GM19351 (cell line): ENCODE measurements around the gene P2RY8.
"Not testable (repeated sequence)": the region's sequence is repeated elsewhere in the genome, so short reads cannot be mapped to it uniquely, and the experiment has no call there.

Source experiments
- ATAC-seq: cut with Tn5 transposase; IDR thresholded peaks from one replicate; pipeline ENCODE4 v1.9.1; 2021; ENCODE audit warnings: mild to moderate bottlenecking, moderate library complexity; ENCODE audit not compliant: unreplicated experiment

The P2RY8 gene, protein sequence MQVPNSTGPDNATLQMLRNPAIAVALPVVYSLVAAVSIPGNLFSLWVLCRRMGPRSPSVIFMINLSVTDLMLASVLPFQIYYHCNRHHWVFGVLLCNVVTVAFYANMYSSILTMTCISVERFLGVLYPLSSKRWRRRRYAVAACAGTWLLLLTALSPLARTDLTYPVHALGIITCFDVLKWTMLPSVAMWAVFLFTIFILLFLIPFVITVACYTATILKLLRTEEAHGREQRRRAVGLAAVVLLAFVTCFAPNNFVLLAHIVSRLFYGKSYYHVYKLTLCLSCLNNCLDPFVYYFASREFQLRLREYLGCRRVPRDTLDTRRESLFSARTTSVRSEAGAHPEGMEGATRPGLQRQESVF

DNA sequence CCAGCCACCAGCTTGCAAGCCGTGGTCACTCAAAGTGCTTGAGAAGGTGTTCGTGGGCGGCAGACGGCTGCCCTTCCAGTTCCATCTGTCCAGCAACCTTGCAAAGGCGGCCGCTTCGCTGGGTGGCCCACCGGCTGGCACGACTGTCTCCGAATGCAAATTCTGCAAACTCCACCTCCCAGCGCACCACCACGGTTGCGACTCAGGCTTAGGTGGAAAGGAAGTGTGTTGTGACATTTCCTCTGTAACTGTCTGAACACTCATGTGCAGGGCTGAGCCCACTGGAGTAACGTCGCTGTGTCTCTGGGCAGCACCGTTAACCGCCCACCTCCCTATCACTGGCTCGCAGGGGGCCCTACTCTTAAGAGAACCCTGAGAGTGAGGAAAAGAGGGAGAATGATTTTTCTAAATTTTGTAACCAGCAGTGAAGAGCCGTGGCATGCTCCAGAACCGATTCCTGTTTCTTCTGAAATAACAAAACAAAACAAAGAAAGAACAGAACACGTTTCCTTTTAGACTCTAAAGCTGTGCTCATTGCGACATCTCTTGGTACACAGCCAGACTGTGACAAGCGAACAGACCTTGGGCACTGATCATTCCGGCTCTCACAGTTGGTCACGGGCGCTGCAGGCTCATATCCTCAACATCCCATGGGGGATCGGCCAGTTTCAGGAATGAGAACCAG, at the start of gene P2RY8:
TSS of gene P2RY8 (minus strand) at position 155 of the 685 bp plus-strand sequence. CDS start 70,627 bp downstream, outside the sequence.
- peak; percentile 57 for ATAC-seq

DNA sequence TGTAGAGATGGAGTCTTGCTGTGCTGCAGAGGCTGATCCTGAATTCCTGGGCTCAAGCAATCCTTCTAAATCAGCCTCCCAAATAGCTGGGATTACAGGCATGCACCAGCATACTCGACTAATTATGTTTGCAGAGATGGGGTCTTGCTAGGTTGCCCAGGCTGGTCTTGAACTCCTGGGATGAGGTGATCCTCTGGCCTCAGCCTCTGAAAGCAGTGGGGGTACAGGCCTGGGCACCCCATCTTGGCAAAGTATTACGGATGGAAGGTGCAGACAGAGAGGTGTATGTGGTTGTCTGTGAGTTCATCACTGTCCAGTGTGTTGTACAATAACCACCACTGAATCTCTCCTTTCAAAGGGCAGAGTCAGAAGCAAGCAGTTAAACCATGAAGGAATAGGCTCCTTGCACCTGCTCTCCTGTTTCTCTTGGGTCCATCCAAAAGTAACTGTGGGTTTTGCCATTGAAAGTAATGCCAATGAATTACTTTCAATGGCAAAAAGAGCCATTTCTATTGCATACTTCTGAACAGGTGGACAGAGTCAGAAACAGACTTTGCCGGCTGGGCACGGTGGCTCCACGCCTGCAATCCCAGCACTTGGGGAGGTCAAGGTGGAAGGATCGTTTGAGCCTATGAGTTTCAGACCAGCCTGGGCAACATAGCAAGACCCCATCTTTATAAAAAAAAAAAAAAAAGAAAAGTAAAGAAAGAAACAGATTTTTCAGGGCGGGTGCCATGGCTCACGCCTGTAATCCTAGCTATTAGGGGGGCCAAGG, 47.4 kb upstream of the P2RY8 start:
- no peak for ATAC-seq

DNA sequence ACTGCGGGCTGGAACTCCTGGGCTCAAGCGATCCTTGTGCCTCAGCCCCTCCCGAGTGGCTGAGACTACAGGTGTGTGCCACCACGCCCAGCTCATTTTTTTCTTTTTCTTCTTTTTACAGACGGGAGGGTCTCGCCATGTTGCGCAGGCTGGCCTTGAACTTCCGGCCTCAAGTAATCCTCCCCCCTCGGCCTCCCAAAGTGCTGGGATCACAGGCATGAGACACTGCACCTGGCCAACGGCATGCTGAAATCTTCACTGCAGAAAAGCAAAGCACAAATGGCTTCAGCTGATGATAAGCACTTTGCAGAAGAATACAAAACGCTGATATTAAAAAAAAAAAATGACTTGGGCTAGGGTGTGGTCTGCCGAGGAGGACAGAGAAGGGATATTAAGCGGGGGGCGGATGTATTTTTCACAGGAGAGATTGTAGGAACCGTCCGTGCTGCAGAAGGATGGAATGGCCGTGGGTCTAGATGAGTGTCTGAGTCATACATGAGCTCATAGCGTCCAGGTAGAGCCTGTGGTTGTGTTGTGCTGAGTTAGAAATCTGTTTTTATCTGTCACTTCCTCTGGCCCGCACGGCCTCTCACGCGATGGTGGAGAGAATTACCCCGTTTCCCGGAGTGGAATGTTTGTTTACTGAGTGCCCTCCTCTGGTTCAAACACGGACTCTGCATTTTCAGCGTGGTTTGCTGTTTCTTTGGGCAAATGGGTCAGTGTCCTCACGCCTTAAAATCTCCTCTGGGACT, 45.9 kb upstream of the P2RY8 start:
- peak; percentile 82 for ATAC-seq

DNA sequence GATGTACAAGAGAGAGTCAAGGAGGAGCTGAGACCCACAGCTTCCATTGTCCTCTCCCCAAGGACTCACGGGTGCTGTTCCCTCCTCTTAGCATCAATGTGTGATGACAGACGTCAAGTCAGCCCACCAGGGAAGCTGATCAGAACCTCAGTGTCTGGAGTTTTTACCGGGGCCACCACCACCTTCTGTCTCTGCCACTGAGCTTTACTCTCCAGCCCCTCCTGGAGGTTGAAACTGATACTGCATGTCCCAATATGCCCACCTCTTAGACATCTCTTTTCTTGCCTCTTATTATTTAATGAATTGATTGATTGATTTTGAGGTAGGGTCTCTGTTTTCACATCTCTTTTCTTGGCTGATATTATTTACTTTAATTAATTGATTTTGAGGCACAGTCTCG, 44.1 kb upstream of the P2RY8 start:
- peak; percentile 46 for ATAC-seq

DNA sequence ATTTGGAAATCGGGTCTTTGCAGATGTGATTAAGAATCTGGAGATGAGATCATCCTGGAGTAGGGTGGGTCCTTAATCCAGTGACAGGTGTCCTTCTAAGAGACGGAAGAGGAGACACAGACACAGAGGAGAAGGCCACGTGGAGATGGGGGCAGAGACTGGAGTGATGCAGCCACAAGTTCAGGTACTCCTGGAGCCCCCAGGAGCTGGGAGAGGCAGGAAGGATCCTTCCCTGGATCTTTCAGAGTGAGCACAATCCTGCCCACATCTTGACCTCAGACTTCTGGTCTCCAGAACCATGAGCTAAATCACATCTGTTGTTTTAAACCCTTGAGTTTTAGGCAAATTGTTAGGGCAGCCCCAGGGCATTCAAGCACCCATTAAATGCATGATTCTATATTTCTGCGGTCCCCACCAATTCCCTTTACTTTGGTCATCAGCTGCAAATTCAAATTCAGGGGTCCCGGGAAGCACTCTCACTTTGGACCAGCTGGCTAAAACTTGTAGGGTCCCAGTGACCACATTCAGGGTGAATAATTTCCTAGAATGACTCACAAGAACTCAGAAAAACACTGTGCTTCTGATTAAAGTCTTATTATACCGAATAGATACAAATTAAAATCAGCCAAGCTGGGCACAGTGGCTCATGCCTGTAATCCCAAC, 41.7 kb upstream of the P2RY8 start:
- no peak for ATAC-seq

DNA sequence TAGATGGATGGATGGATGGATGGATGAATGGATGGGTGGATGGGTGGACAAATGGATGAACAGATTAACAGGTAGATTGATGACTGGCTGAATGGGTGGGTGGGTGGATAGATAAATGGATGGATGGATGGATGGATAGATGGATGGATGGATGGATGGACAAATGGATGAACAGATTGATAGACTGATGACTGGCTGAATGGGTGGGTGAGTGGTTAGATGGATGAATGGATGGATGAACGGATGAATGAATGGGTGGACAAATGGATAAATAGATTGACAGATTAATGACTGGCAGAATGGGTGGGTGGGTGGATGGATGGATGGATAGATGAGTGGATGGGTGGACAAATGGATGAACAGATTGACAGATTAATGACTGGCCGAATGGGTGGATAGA, 40.9 kb upstream of the P2RY8 start:
- ATAC-seq: no peak

DNA sequence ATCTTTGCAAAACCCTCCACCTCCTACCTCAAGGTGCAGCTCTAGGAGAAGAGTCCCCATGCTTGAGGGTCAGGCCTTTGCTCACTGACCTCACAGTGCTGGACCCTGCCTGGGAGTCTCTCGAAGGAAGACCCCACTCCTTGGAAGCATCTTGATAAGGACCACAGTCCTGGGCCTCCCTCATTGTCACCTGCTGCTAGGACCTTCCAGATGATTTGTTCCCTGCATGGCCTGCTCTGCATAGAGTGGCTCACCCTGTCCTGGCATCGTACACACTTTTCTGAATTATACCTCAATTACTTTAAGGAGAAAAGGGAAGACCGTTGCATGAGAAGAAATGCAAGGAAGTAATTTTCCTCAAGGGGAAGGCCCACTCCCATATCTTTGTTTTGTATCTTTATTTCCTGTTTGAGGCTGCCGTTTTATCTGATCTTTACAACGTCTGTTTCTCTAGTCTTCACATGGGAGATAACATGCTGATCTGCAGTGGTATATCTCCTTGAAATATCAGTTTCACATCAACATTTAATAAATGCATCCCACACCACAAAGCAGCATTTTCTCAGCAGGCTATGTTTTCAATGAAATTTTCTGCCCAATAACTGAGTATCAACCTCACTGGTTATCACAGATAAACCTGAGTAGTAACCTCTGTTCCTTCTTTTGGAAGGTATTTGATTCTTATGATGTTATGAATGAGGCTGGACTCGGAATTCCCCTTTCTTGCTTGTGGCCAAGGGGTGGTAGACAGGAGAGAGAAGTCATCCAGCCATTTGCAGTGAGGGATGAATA, 39.4 kb upstream of the P2RY8 start:
- no peak for ATAC-seq

DNA sequence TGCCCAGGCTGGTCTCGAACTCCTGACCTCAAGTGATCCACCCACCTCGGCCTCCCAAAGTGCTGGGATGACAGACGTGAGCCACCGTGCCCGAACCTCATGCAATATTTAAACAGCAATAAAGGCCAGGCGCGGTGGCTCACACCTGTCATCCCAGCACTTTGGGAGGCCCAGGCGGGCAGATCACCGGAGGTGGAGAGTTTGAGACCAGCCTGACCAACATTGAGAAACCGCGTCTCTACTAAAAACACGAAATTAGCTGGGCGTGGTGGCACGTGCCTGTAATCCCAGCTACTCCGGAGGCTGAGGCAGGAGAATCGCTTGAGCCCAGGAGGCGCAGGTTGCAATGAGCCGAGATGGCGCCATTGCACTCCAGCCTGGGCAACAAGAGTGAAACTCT, 37.2 kb upstream of the P2RY8 start:
- ATAC-seq: not testable (repeated sequence)

DNA sequence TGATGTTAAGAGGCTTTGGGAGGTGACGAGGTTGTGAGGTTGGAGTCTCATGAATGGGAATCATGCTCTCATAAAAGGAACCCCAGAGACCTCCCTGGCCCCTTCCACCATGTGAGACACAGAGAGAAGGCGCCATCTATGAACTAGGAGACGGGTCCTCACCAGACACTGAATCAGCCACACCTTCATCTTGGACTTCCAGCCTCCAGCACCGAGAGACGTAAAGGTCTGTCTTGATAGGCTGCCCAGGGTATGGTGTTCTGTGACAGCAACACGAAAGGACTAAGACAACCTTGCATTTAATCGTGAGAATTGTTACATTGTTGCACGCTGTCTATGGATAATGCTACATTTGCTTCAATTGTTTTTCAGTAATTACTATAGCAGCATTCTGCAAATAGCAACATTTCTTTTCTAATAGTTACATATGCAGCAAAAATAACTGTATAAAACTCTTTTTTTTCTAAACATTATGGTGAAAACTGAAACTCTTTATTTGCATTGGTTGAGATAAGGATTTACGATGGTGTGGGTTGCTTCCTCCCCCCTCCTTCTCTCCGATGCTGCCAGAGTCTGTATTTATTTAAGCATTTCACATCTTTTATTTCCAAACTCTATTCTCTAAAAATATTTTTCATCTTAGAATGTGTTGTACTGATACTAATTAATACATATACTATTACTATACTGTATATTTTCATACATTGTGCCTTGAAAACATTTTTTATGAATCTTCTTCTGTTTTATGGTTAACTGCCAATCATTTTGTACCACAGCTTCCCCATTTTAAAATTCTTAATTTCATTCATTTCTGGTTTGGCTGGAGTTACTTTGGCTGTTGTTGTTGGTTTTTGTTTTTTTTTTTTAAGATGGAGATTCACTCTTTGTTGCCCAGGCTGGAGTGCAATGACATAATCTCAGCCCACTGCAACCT, 28.0 kb upstream of the P2RY8 start:
- ATAC-seq: peak; percentile 76

DNA sequence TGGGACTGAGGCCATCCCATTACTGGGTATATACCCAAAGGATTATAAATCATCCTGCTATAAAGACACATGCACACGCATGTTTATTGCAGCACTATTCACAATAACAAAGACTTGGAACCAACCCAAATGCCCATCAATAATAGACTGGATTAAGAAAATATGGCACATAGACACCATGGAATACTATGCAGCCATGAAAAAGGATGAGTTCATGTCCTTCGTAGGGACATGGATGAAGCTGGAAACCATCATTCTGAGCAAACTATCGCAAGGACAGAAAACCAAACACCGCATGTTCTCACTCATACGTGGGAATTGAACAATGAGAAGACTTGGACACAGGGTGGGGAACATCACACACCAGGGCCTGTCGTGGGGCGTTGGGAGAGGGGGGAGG, 27.1 kb upstream of the P2RY8 start:
- not testable (repeated sequence) for ATAC-seq

DNA sequence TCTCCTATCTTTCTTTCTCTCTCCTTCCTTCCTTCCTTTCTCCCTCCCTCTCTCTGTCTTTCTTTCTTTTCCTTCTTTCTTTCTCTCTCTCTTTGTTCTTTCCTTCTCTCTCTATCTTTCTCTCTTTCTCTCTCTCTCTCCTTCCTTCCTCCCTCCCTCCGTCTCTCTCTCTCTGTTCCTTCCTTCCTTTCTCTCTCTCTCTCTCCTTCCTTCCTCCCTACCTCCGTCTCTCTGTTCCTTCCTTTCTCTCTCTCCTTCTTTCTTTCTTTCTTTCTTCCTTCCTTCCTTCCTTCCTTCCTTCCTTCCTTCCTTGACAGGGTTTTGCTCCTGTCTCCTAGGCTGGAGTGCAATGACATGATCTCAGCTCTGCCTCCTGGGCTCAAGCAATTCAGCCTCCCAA, 24.2 kb upstream of the P2RY8 start:
- ATAC-seq: no peak

DNA sequence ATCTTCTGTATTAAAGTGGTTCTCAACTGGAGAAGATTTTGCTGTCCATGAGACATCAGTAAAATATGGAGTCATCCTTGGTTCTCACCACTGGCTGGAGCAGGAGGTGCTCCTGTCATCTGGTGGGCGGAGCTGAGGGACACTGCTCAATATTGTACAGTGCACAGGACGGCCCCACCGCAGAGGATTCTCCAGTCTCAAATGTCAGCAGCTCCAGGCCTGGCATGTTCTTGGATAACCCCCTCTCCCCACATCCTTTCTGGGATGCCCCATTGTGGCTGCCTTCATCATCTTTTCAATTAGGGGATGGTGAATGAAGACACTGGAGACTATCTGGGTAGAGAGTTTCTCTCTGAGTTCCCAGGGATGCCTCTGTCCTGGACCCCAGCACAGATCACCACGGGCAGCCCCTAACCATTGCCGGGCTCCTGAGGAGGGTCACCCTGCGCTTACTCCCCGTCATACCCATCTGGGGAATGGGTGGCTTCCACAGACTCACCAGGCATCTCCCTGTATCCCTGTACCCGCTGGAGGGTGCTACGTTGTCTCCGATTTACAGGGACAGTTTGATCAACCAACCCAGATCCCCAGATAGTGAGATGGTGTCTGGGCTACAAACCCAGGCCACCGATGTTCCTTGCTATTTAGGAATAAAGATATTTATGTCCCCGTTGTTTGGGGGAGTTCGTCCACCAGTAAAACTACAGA, 21.9 kb upstream of the P2RY8 start:
- ATAC-seq: no peak

DNA sequence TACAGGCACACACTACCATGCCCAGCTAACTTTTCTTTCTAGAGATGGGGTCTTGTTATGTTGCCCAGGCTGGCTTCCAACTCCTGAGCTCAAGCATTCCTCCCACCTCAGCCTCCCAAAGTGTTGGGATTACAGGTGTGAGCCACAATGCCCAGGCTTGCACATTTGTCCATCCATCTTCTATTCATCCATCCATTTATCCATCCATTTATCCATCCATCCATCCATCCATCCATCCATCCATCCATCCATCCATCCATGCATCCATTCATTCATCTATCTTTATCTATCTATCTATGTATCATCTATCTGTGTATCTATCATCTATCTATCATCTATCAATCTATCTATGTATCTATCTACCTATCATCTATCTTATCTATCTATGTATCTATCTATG, 20.5 kb upstream of the P2RY8 start:
- ATAC-seq: not testable (repeated sequence)

DNA sequence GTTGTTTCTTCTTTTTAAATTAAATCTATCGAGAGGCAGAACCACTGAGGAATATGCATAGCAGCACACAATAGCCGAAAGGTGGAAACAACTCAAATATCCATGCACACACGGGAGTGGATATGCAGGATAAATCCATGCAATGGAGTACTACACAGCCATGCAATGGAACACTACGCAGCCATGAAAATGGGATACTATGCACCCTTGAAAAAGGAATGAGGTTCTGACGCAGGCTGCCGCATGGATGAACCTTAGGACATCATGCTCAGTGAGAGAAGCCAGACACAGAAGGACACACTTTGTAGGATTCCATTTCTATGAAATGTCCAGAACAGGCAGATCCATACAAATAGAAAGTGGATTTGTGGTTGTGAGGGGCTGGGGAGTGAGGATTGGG, 18.4 kb upstream of the P2RY8 start:
- no peak for ATAC-seq

DNA sequence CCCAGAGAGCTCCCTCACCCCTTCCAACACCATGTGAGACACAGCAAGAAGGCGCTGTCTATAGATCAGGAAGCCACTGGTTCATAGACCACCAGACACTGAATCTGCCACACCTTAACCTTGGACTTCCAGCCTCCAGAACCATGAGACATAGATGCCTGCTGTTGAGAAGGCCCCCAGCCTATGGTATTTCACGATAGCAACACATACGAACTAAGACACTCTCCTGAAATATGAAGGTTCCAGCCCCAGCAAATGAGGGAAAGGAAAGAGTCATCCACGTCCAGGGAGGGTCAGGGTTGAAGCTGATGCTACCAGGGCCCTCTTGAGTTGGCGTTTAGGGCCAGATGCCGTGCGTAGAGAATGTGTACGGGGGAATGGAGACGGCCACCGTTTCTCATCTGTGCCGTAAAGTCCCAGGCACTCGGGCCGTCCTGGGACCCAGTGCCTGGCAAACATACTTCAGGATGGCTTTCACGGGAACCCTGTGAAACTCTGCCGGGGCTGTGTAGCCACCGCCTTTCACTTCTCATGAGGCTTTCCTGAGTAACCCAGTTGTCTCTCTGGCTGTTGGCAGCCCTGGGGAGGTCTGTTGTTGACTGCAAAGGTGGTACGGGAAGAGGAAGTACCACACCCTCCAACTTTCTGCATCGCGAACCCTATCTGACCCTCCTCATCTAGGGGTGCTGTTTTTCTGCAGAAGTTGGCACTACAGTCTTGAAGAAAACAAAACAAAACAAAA, 17.7 kb upstream of the P2RY8 start:
- ATAC-seq: no peak

DNA sequence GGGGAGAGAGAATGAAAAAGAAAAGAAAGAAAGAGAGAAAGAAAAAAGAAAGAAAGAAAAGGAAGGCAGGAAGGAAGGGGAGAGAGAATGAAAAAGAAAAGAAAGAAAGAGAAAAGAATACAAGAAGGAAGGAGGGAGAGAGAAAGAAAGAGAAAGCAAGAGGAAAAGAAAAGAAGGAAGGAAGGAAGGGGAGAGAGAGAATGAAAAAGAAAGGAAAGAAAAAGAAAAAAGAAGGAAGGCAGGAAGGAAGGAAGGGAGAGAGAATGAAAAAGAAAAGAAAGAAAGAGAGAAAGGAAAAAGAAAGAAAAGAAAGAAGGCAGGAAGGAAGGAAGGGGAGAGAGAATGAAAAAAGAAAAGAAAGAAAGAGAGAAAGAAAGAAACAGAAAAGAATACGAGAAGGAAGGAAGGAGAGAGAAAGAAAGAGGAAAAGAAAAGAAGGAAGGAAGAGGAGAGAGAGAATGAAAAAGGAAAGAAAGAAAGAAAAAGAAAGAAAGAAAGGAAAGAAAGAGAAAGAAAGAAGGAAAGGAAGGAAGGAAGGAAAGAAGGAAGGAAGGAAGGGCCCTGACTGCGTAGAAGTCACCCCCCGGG, 15.1 kb upstream of the P2RY8 start:
- no peak for ATAC-seq

DNA sequence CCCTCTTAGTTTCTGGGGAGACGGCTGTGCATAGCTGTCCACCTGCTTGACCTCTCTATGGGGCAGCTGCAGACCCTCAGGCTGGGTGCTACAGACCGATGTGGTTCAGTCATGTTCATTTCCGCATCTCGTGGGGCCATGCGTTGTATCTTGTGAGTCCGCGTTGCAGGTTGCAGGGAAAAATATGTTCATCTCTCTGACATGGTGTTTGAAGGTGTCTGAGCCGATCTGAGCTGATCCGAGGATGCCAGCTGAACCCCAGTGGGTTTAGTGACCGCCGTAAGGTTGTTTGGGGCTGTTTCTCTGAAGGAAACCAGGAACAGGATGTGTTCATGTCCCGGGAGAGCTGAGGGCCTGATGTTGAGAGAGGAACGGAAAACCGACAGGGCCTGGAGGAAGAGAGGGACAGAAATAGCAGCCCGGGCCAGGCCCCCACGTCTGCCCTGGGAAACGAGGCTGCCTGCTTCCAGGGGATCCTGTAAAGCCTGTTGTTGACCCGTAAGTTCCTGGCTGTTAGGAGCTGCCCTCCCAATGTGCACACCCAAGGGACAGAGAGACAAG, 9.8 kb upstream of the P2RY8 start:
- ATAC-seq: no peak
